Endothelial cell of umbilical vein (primary cell): ENCODE data around the gene NME4. TPM values are rescaled to one million over a fixed set of nuclear protein-coding genes. Genes with fewer than 3 reads are reported as not detected.

Experiments
- BruUV-seq: library from RNA; stranded (reverse); fragments of 400-500 nt; replicated peaks from 2 replicates; lab custom pipeline; 2021; lab: Mats Ljungman, UMichigan
- CTCF ChIA-PET: fragments of 300-600, 350-600 bp; sonication (Branson Sonifier 250); formaldehyde crosslinking; loops from one replicate; lab custom pipeline; 2021; ENCODE audit warnings: antibody characterized with exemption, inconsistent platforms; lab: Charles Lee
- POLR2A ChIA-PET: fragments of 300-600, 350-600 bp; sonication (Branson Sonifier 250); formaldehyde crosslinking; loops from one replicate; lab custom pipeline; 2021; ENCODE audit warnings: antibody characterized with exemption, inconsistent platforms; lab: Charles Lee
- DNase-seq: peaks from one replicate; pipeline ENCODE4 v3.0.0-alpha.2; 2011; ENCODE audit warnings: low read depth, low spot score
- FAIRE-seq: peaks from 2 replicates; lab custom pipeline; 2011; peaks lifted over from hg19 to GRCh38; lab: Jason Lieb, UNC
- H2AFZ ChIP-seq: 2 replicates; pipeline ENCODE4 v1.6.0; 2012; ENCODE audit warnings: low read depth, low read length, control low read depth, inconsistent platforms
- H3K27ac ChIP-seq: 2 replicates; pipeline ENCODE4 v1.5.1; 2011; ENCODE audit warnings: low read depth, mild to moderate bottlenecking, control low read depth, low read length, moderate library complexity; ENCODE audit not compliant: insufficient read depth
- H3K27me3 ChIP-seq, 2 experiments: 2 replicates each; pipeline versions ENCODE4 v1.6.0 to v1.6.1; 2011; ENCODE audit warnings: low read length in 2 of 2, mixed read lengths in 1 of 2; ENCODE audit not compliant: control insufficient read depth in 2 of 2, insufficient read depth in 2 of 2
- H3K36me3 ChIP-seq, 2 experiments: 2 replicates in 1 of 2; 3 replicates in 1 of 2; pipeline ENCODE4 v1.5.1; 2011; ENCODE audit warnings: low read length in 2 of 2, mild to moderate bottlenecking in 1 of 2, moderate library complexity in 1 of 2; ENCODE audit not compliant: control insufficient read depth in 2 of 2, insufficient read depth in 2 of 2; ENCODE audit errors: extremely low read depth in 1 of 2
- H3K4me1 ChIP-seq: 3 replicates; pipeline ENCODE4 v1.5.1; 2011; ENCODE audit warnings: mild to moderate bottlenecking, low read length; ENCODE audit not compliant: control insufficient read depth, insufficient read depth; ENCODE audit errors: extremely low read depth
- H3K4me2 ChIP-seq: 2 replicates; pipeline ENCODE4 v1.6.1; 2011; ENCODE audit warnings: low read length, control low read depth, mixed read lengths; ENCODE audit not compliant: insufficient read depth
- H3K4me3 ChIP-seq, 3 experiments: fragments of 200-600 bp in 1 of 3; sonication (generic), shearing (Covaris generic) in 1 of 3; replicated peaks in 1 of 3; 2 replicates each; pipeline ENCODE4 v1.5.1; 2011 to 2016; ENCODE audit warnings: control low read depth in 3 of 3, low read length in 3 of 3, mild to moderate bottlenecking in 2 of 3, inconsistent platforms in 1 of 3, low read depth in 1 of 3, moderate library complexity in 1 of 3; ENCODE audit not compliant: insufficient read depth in 1 of 3
- H3K79me2 ChIP-seq: 2 replicates; pipeline ENCODE4 v1.6.0; 2012; ENCODE audit warnings: low read length, inconsistent platforms; ENCODE audit not compliant: control insufficient read depth, insufficient read depth
- H3K9ac ChIP-seq: replicated peaks from 2 replicates; pipeline ENCODE3; 2011; ENCODE audit warnings: low read length, control low read depth; ENCODE audit not compliant: insufficient read depth; ENCODE audit errors: extremely low read depth
- H3K9me1 ChIP-seq: replicated peaks from 3 replicates; pipeline ENCODE4 v1.6.0; 2011; ENCODE audit warnings: mild to moderate bottlenecking, low read length; ENCODE audit not compliant: control insufficient read depth, insufficient read depth; ENCODE audit errors: extremely low read depth
- H3K9me3 ChIP-seq: replicated peaks from 2 replicates; pipeline ENCODE4 v1.5.1; 2012; ENCODE audit warnings: low read length, inconsistent platforms; ENCODE audit not compliant: control insufficient read depth, insufficient read depth
- H4K20me1 ChIP-seq: replicated peaks from 2 replicates; pipeline ENCODE3; 2011; ENCODE audit warnings: mild to moderate bottlenecking, low read length; ENCODE audit not compliant: control insufficient read depth, insufficient read depth; ENCODE audit errors: extremely low read depth
- CTCF ChIP-seq, 2 donors: IDR thresholded peaks; 1 replicate in 1 of 2; 2 replicates in 1 of 2; pipeline ENCODE4 v1.5.1; 2011; ENCODE audit warnings: low read length in 2 of 2, mild to moderate bottlenecking in 2 of 2, moderate library complexity in 2 of 2, control low read depth in 1 of 2, inconsistent platforms in 1 of 2, low read depth in 1 of 2; ENCODE audit not compliant: insufficient read depth in 1 of 2; ENCODE audit errors: extremely low read depth in 1 of 2
- GATA2 ChIP-seq: IDR thresholded peaks from 2 replicates; pipeline ENCODE4 v1.7.0; 2011; ENCODE audit warnings: low read depth, mild to moderate bottlenecking, moderate library complexity, mixed read lengths, low read length; ENCODE audit not compliant: insufficient read length, insufficient read depth
- MAX ChIP-seq: IDR thresholded peaks from 2 replicates; pipeline ENCODE4 v1.6.1; 2011; ENCODE audit not compliant: insufficient read depth, insufficient read length
- POLR2A ChIP-seq: IDR thresholded peaks from 2 replicates; pipeline ENCODE4 v1.6.1; 2012; ENCODE audit warnings: low read depth, mild to moderate bottlenecking, control low read depth, low read length
- POLR2AphosphoS5 ChIP-seq: IDR thresholded peaks from 2 replicates; pipeline ENCODE4 v1.6.1; 2012; ENCODE audit warnings: low read depth, mild to moderate bottlenecking, control low read depth, low read length, moderate library complexity; ENCODE audit not compliant: insufficient read depth
- dilution Hi-C: fragments of 300-500 bp; cut with MboI; formaldehyde crosslinking; loops from one replicate; pipeline ENCODE4 v1.15.0; 2019; ENCODE audit warnings: low sequenced_read_pairs; ENCODE audit not compliant: extremely low pct_ligation_motif_present
- intact Hi-C: fragments of 100-400 bp; cut with micrococcal nuclease; formaldehyde crosslinking; loops from one replicate; pipeline ENCODE4 v1.10.0; 2022
- polyA plus RNA-seq, 4 experiments: library from polyadenylated mRNA; depleted of rRNA in 3 of 4; stranded (reverse) in 3 of 4; unstranded in 1 of 4; fragments of >200 nt; gene quantifications; 2 replicates each; pipeline versions ENCODE4 v1.2.1 to v1.2.3, GENCODE V29; 2011 to 2012; ENCODE audit warnings: missing spikeins in 1 of 4
- total RNA-seq: library from RNA; stranded (reverse); gene quantifications from 2 replicates; pipeline ENCODE4 v1.2.3, GENCODE V29; 2021

NME4 gene
- total and polyA plus RNA-seq, 2 donors (not counting 3 experiments of a cell fraction or from before 2014, with no cell fraction given): 170 to 264 TPM

- dilution Hi-C loops: no loop called here
- POLR2A ChIA-PET: interaction anchor here (0.5 kb wide), 1 partner anchor 30 kb away, joined by 4 read pairs; no protein-coding TSS in a partner anchor
- TF ChIP-seq MAX (no peak), CTCF (IDR thresholded peaks at IDR 0.05; ENCODE audit: extremely low read depth in 1 of 2, insufficient read depth in 1 of 2, low read depth in 1 of 2, low read length in 2 of 2) (peak; percentile 17 to 35), GATA2 (no peak), POLR2A (peak; percentile 65), POLR2AphosphoS5 (peak; percentile 62)
- Histone ChIP-seq H3K4me2 (peak within 1 kb of the TSS; percentile 58), H3K27me3 (no peaks in the 10 kb centered on the region), H3K27ac (no peak within 1 kb of the TSS), H3K36me3 (peaks cover 0 to 3% of the 10 kb centered on the region in 2 experiments), H3K4me1 (peaks cover 6% of the 10 kb centered on the region), H4K20me1 (peaks cover 2% of the 10 kb centered on the region), H3K9me1 (no peaks in the 10 kb centered on the region), H2AFZ (peak within 1 kb of the TSS; percentile 19), H3K4me3 (peak within 1 kb of the TSS; percentile 33 to 62 (median 55)), H3K9ac (peak within 1 kb of the TSS; percentile 66), H3K9me3 (no peaks in the 10 kb centered on the region), H3K79me2 (peaks cover 33% of the 10 kb centered on the region)
- FAIRE-seq (peak; percentile 91), DNase-seq (peak; percentile 85)
- CTCF ChIA-PET: interaction anchor here (0.6 to 1.7 kb wide), 11 partner anchors 10 to 246 kb away, joined by 3 to 6 read pairs (median 4); partner anchors contain the start of genes ARHGDIG, LUC7L and MRPL28
- no TSS peak for BruUV-seq
- intact Hi-C loops: loop anchor here (1.0 to 5.0 kb wide), 3 partner anchors 18 to 170 kb away; partner anchors contain the start of genes HBQ1, LUC7L and MRPL28
Measured at GRCh38 chr16:352547-353403, 44.2 kb upstream of the NME4 start, which contains the start of gene AXIN1. TSS of gene AXIN1 (minus strand) at chr16:352723. CDS start at chr16:347025, 5,698 bp downstream.
